Prostate gland (tissue), 2 donors: ENCODE measurements around the gene ARHGEF4.

Source experiments
- POLR2A ChIP-seq: fragments of 450-650 bp; IDR thresholded peaks from one replicate; pipeline ENCODE4 v1.6.1; 2016; ENCODE audit warnings: antibody characterized with exemption, mild to moderate bottlenecking
- POLR2AphosphoS5 ChIP-seq: sonication (generic); formaldehyde crosslinking; IDR thresholded peaks from one replicate; pipeline ENCODE4 v1.6.1; 2017; ENCODE audit warnings: antibody characterized with exemption
- TF ChIP-seq, protein P1 (sequence below), 4 experiments: fragments of 200-600 bp in 2 of 4; fragments of 450-650 bp in 2 of 4; sonication (generic) in 2 of 4; IDR thresholded peaks; 1 replicate in 3 of 4; 2 replicates in 1 of 4; pipeline ENCODE4 v1.5.1; 2016 to 2019; ENCODE audit warnings: antibody characterized with exemption in 4 of 4, mild to moderate bottlenecking in 2 of 4, moderate library complexity in 2 of 4

DNA sequence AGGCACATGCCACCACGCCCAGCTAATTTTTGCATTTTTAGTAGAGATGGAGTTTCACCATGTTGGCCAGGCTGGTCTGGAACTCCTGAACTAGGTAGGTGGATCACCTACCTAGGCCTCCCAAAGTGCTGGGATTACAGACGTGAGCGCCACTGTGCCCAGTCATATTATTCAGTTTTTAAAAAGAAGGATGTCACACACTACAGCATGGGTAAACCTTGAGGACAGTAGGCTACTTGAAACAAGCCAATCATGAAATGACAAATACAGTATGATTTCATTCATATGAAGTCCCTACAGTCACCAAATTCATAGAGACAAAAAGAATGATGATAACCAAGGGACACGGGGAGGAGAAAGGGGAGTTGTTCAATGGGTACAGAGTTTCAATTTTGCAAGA, 31.1 kb upstream of the ARHGEF4 start:
- no peak for TF ChIP-seq POLR2A
- TF ChIP-seq, protein P1, sequence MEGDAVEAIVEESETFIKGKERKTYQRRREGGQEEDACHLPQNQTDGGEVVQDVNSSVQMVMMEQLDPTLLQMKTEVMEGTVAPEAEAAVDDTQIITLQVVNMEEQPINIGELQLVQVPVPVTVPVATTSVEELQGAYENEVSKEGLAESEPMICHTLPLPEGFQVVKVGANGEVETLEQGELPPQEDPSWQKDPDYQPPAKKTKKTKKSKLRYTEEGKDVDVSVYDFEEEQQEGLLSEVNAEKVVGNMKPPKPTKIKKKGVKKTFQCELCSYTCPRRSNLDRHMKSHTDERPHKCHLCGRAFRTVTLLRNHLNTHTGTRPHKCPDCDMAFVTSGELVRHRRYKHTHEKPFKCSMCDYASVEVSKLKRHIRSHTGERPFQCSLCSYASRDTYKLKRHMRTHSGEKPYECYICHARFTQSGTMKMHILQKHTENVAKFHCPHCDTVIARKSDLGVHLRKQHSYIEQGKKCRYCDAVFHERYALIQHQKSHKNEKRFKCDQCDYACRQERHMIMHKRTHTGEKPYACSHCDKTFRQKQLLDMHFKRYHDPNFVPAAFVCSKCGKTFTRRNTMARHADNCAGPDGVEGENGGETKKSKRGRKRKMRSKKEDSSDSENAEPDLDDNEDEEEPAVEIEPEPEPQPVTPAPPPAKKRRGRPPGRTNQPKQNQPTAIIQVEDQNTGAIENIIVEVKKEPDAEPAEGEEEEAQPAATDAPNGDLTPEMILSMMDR (IDR thresholded peaks at IDR 0.05): no peak
- no peak for TF ChIP-seq POLR2AphosphoS5
